Measurements from ENCODE around the gene ADAT1. TPM values are rescaled to one million over a fixed set of nuclear protein-coding genes. Genes with fewer than 3 reads are reported as not detected.
A peak's percentile ranks its signal among the peaks of the same experiment; 100 is the strongest.

ADAT1 gene
- total RNA-seq, 2 experiments from 2014 or later = 46.7 to 47.6 TPM

- no peaks in the 10 kb centered on the region for H3K9me3 ChIP-seq (ENCODE audit: control insufficient read depth in 1 of 2, insufficient read depth in 1 of 2, low read length in 2 of 2)
- no peak for ATAC-seq (ENCODE audit: poor library complexity)
- H3K27me3 ChIP-seq (ENCODE audit: control insufficient read depth in 1 of 2, insufficient read depth in 2 of 2, low read length in 2 of 2) = no peaks in the 10 kb centered on the region
- Mint-ChIP-seq H3K9me3 (no peaks in the 10 kb centered on the region), H3K27ac (no peak overlapping the region), H3K4me1 (ENCODE audit: low read depth) (no peaks in the 10 kb centered on the region), H3K27me3 (no peaks in the 10 kb centered on the region), H3K36me3 (ENCODE audit: low read depth) (peaks cover 98% of the 10 kb centered on the region), H3K4me3 (no peak overlapping the region)
- CTCF ChIA-PET = no interaction called here
- DNase-seq = no peak
- POLR2A ChIA-PET = no interaction called here
- H3K4me3 ChIP-seq (ENCODE audit: low read length) = no peak overlapping the region
- H3K27ac ChIP-seq (ENCODE audit: low read depth in 1 of 2, low read length in 2 of 2) = no peak overlapping the region
- intact Hi-C loops (cut with DNase I, micrococcal nuclease) = no loop called here
- no peak for TF ChIP-seq CTCF (IDR thresholded peaks at IDR 0.05)
- peaks cover 90% of the 10 kb centered on the region for H3K36me3 ChIP-seq (ENCODE audit: insufficient read depth, low read length)
- H3K4me1 ChIP-seq (ENCODE audit: insufficient read depth, low read length) = no peaks in the 10 kb centered on the region
These were observed 12.0 kb upstream of the ADAT1 start for GRCh38 chr16:75635036-75635435.

GRCh38 chr16:75632857-75633256, 9.8 kb upstream of the ADAT1 start:
- ChIA-PET POLR2A (interaction anchor here (3.6 to 4.7 kb wide), 2 partner anchors 10 to 15 kb away, joined by 18 to 26 read pairs; partner anchors contain the start of genes ADAT1, KARS1 and TERF2IP), CTCF (interaction anchor here (0.9 kb wide), 1 partner anchor 16 kb away, joined by 5 read pairs; no protein-coding TSS in a partner anchor)
- Mint-ChIP-seq H3K4me3 (peak overlapping the region; percentile 7), H3K9me3 (no peaks in the 10 kb centered on the region), H3K4me1 (ENCODE audit: low read depth) (peaks cover 17% of the 10 kb centered on the region), H3K27ac (no peak overlapping the region), H3K27me3 (no peaks in the 10 kb centered on the region), H3K36me3 (ENCODE audit: low read depth) (peaks cover 98% of the 10 kb centered on the region)
- Histone ChIP-seq H3K27me3 (ENCODE audit: control insufficient read depth in 1 of 2, insufficient read depth in 2 of 2, low read length in 2 of 2) (no peaks in the 10 kb centered on the region), H3K4me1 (ENCODE audit: insufficient read depth, low read length) (peaks cover 16% of the 10 kb centered on the region), H3K9me3 (ENCODE audit: control insufficient read depth in 1 of 2, insufficient read depth in 1 of 2, low read length in 2 of 2) (no peaks in the 10 kb centered on the region), H3K4me3 (ENCODE audit: low read length) (no peak overlapping the region), H3K27ac (ENCODE audit: low read depth in 1 of 2, low read length in 2 of 2) (no peak overlapping the region), H3K36me3 (ENCODE audit: insufficient read depth, low read length) (peaks cover 94% of the 10 kb centered on the region)
- ATAC-seq (ENCODE audit: poor library complexity) (no peak), DNase-seq (no peak)
- intact Hi-C loops (cut with DNase I, micrococcal nuclease) = no loop called here
- no peak for TF ChIP-seq CTCF (IDR thresholded peaks at IDR 0.05)

- Histone ChIP-seq H3K27me3 (ENCODE audit: control insufficient read depth in 1 of 2, insufficient read depth in 2 of 2, low read length in 2 of 2) (no peaks in the 10 kb centered on the region), H3K27ac (ENCODE audit: low read depth in 1 of 2, low read length in 2 of 2) (no peak overlapping the region), H3K36me3 (ENCODE audit: insufficient read depth, low read length) (peaks cover 92% of the 10 kb centered on the region), H3K4me1 (ENCODE audit: insufficient read depth, low read length) (peaks cover 32% of the 10 kb centered on the region), H3K9me3 (ENCODE audit: control insufficient read depth in 1 of 2, insufficient read depth in 1 of 2, low read length in 2 of 2) (no peaks in the 10 kb centered on the region), H3K4me3 (ENCODE audit: low read length) (no peak overlapping the region)
- TF ChIP-seq CTCF (IDR thresholded peaks at IDR 0.05) = no peak
- ATAC-seq (ENCODE audit: poor library complexity) = no peak
- Mint-ChIP-seq H3K4me3 (no peak overlapping the region), H3K36me3 (ENCODE audit: low read depth) (peaks cover 95% of the 10 kb centered on the region), H3K27me3 (no peaks in the 10 kb centered on the region), H3K4me1 (ENCODE audit: low read depth) (peaks cover 41% of the 10 kb centered on the region), H3K27ac (peak overlapping the region; percentile 79), H3K9me3 (no peaks in the 10 kb centered on the region)
- no peak for DNase-seq
- intact Hi-C loops (cut with DNase I, micrococcal nuclease) = no loop called here
- ChIA-PET POLR2A (interaction anchor here (1.1 to 4.7 kb wide), 3 partner anchors 8 to 18 kb away, joined by 4 to 26 read pairs (median 18); partner anchors contain the start of genes ADAT1, KARS1 and TERF2IP), CTCF (no interaction called here)
These were observed 7.0 kb upstream of the ADAT1 start for GRCh38 chr16:75630052-75630451.
